ENCODE measurements around the gene ERC2. TPM values are rescaled to one million over a fixed set of nuclear protein-coding genes. Genes with fewer than 3 reads are reported as not detected.
"Not testable (repeated sequence)": the region's sequence is repeated elsewhere in the genome, so short reads cannot be mapped to it uniquely, and the experiment has no call there.

Gene ERC2
- total RNA-seq, 1 donor from 2014 or later: 0.11 TPM

DNA sequence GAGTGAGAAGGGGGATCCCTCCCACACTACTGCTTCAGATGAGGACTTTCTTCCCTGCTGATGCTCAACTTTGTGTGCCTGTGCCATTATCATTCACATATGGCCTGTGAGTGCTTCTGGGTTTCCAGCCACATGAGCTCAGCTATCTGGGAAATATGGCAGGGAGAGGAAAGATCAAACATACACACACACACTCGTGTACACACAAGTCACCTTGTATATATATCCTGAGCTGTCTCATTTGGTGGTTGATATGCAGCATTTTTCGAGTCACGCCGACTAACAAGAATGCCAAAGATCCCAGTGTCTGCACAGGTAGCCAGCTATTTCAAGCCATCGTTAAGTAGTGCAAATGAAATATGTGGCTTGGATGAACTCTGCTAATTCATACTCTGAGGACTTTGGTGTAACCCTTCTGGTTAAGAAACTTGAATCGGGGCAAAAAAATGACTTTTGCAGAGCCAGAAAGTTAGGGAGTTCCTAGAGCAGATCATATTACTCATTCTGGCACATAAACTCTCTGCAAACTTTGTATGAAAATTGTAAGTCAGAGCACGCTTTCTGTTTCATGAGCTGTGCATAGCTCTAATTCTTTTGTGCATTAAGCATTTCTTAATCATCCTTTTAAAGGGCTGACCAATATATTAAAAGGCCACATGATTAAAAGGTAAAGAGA lies 956.2 kb downstream of the ERC2 start:
- Histone ChIP-seq H3K27me3 (no peaks in the 10 kb centered on the region), H3K4me1 (no peaks in the 10 kb centered on the region), H3K27ac (no peak overlapping the region), H3K9me3 (no peaks in the 10 kb centered on the region), H3K4me3 (no peak overlapping the region), H3K36me3 (no peaks in the 10 kb centered on the region)
- intact Hi-C loops (cut with DNase I): no loop called here
- DNase-seq (ENCODE audit: low spot score in 2 of 2): no peak
- TF ChIP-seq CTCF (IDR thresholded peaks at IDR 0.05): no peak

DNA sequence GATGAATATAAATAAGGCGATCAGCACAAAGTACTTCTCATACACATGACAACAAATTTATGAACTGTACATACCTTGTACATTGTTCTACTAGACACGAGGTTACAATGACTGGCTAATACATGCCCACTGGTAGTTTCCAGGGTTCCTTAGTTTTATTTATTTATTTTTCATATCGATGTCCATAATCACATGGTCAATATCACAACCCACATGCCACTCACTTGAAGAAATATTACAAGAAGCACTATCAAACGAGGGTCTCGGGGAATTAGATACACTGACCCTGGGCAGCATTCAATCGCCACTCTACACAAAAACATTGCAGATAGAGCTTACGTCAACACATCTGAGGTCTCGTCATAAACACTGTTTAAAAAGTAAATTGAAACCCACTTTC lies 959.9 kb downstream of the ERC2 start:
- DNase-seq (ENCODE audit: low spot score in 2 of 2): no peak
- Histone ChIP-seq H3K27ac (no peak overlapping the region), H3K27me3 (no peaks in the 10 kb centered on the region), H3K36me3 (no peaks in the 10 kb centered on the region), H3K4me3 (no peak overlapping the region), H3K4me1 (no peaks in the 10 kb centered on the region), H3K9me3 (no peaks in the 10 kb centered on the region)
- intact Hi-C loops (cut with DNase I): no loop called here
- no peak for TF ChIP-seq CTCF (IDR thresholded peaks at IDR 0.05)

DNA sequence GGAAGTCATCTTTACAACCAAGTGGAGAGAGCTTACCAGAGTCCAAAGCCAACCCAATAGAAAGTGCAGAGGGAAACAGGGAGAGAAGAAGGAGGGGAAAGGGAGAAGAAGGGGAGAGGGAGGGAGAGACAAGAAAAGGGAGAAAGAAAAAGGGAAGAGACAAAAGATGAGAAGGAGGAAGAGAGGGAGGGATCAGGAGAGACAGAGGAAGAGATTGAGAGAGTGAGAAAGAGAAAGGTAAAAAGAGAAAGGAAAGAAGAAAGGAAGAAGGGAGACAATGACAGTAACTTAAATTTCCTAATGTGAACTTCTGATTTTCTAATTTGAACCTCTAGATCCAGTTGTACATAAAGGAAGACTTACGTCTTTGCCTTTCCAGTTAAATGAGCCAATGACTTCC lies 960.5 kb downstream of the ERC2 start:
- no peak for DNase-seq (ENCODE audit: low spot score in 2 of 2)
- H3K9me3 ChIP-seq: no peaks in the 10 kb centered on the region
- H3K4me1 ChIP-seq: no peaks in the 10 kb centered on the region
- no peak for TF ChIP-seq CTCF (IDR thresholded peaks at IDR 0.05)
- intact Hi-C loops (cut with DNase I): no loop called here
- no peak overlapping the region for H3K4me3 ChIP-seq
- no peaks in the 10 kb centered on the region for H3K27me3 ChIP-seq
- H3K36me3 ChIP-seq: no peaks in the 10 kb centered on the region
- H3K27ac ChIP-seq: no peak overlapping the region

GRCh38 chr3:55505776-55506175 lies 962.5 kb downstream of the ERC2 start:
- Histone ChIP-seq H3K36me3 (no peaks in the 10 kb centered on the region), H3K4me1 (no peaks in the 10 kb centered on the region), H3K4me3 (no peak overlapping the region), H3K27ac (no peak overlapping the region), H3K9me3 (no peaks in the 10 kb centered on the region), H3K27me3 (no peaks in the 10 kb centered on the region)
- no peak for DNase-seq (ENCODE audit: low spot score in 2 of 2)
- intact Hi-C loops (cut with DNase I): no loop called here
- no peak for TF ChIP-seq CTCF (IDR thresholded peaks at IDR 0.05)

- intact Hi-C loops (cut with DNase I); DNase-seq (ENCODE audit: low spot score in 2 of 2); H3K27me3 ChIP-seq; H3K9me3 ChIP-seq; H3K27ac ChIP-seq; H3K36me3 ChIP-seq; H3K4me3 ChIP-seq; H3K4me1 ChIP-seq: not testable (repeated sequence)
Measured at GRCh38 chr3:55505102-55505501, 963.2 kb downstream of the ERC2 start.

DNA sequence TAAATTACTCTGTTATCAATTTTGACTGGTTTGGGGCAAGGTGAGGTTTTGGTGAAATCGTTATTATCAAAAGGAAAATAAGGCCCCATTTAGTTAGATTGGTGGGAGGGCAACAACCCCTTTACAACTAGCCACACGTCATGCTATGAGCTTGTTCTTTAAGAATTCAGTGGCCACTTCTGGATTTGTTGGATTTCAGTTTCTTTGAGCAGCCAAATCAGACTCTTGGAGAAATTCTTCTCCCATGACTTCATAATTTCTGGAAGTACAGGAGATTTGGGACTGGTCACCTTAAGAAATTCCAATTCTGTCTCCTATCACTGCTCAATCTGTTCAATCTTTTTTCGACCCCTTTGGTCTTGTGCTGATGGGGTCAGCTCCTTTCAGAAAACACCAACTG lies 966.4 kb downstream of the ERC2 start:
- no peak for TF ChIP-seq CTCF (IDR thresholded peaks at IDR 0.05)
- no peaks in the 10 kb centered on the region for H3K36me3 ChIP-seq
- intact Hi-C loops (cut with DNase I): no loop called here

More for the DNA sequence above, 966.4 kb downstream of the ERC2 start:
- H3K9me3 ChIP-seq: no peaks in the 10 kb centered on the region
- H3K27me3 ChIP-seq: no peaks in the 10 kb centered on the region
- H3K27ac ChIP-seq: no peak overlapping the region
- no peak overlapping the region for H3K4me3 ChIP-seq
- no peak for DNase-seq (ENCODE audit: low spot score in 2 of 2)
- H3K4me1 ChIP-seq: no peaks in the 10 kb centered on the region
